AG09309 (cell line): Measurements from ENCODE around the gene ATP1A4.
"Not testable (repeated sequence)": the region's sequence is repeated elsewhere in the genome, so short reads cannot be mapped to it uniquely, and the experiment has no call there.

ENCODE experiments used
- DNase-seq: peaks from one replicate; pipeline ENCODE4 v3.0.0-alpha.2; 2010; ENCODE audit warnings: low read depth
- H3K4me3 ChIP-seq: 2 replicates; pipeline ENCODE4 v1.5.1; 2011; ENCODE audit warnings: mild to moderate bottlenecking, low read depth, low read length, moderate library complexity; ENCODE audit not compliant: control insufficient read depth
- CTCF ChIP-seq: IDR thresholded peaks from 2 replicates; pipeline ENCODE4 v1.5.1; 2011; ENCODE audit warnings: mild to moderate bottlenecking, low read depth, low read length, inconsistent platforms; ENCODE audit not compliant: insufficient read depth, control insufficient read depth; ENCODE audit errors: missing control alignments

ATP1A4 gene

GRCh38 chr1:160122978-160123495 is 28.4 kb upstream of the ATP1A4 start:
- no peak overlapping the region for H3K4me3 ChIP-seq
- TF ChIP-seq CTCF, result no peak
- DNase-seq, result no peak

- no peak for DNase-seq
- no peak for TF ChIP-seq CTCF
- no peak overlapping the region for H3K4me3 ChIP-seq
These were observed 27.7 kb upstream of the ATP1A4 start for GRCh38 chr1:160123726-160124125.

- peak; percentile 67 for DNase-seq
- peak; percentile 34 for TF ChIP-seq CTCF
- no peak overlapping the region for H3K4me3 ChIP-seq
These were observed 26.5 kb upstream of the ATP1A4 start for GRCh38 chr1:160124705-160125478.

- DNase-seq, result peak; percentile 3
- no peak for TF ChIP-seq CTCF
- H3K4me3 ChIP-seq, result no peak overlapping the region
These were observed 25.7 kb upstream of the ATP1A4 start for GRCh38 chr1:160125746-160126145.

- DNase-seq, H3K4me3 ChIP-seq: not testable (repeated sequence)
These were observed 25.1 kb upstream of the ATP1A4 start for GRCh38 chr1:160126342-160126741.

- H3K4me3 ChIP-seq, result no peak overlapping the region
- no peak for DNase-seq
- no peak for TF ChIP-seq CTCF
These were observed 24.0 kb upstream of the ATP1A4 start for GRCh38 chr1:160127381-160127780.

GRCh38 chr1:160127865-160128523 is 23.4 kb upstream of the ATP1A4 start:
- DNase-seq, result peak; percentile 13
- no peak overlapping the region for H3K4me3 ChIP-seq
- no peak for TF ChIP-seq CTCF
